ENCODE data around the gene KIR2DL1. TPM values are rescaled to one million over a fixed set of nuclear protein-coding genes. Genes with fewer than 3 reads are reported as not detected.

KIR2DL1 gene
- total and polyA plus RNA-seq, 9 of the 15 experiments (the other 6 are each of a cell fraction or from before 2014, with no cell fraction given) = not detected

DNA sequence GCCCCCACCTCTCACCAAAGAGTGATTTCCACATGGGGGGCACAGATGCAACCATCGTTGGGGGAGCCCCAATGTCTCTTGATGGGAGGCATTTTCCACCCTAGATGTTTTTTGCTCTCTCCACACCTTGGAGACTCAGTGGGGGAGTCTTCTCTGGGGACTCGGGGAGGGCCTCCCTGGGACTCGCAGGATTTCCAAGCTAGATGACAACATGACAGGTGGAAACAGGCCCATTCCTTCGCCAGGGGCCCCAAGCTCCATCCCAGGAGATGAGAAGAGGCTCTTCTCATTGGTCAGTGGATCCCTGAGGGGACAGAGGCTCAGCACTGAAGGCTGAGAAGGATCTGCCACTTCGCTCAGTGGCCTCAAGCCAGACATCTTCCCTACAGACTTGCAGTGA is 21.1 kb downstream of the KIR2DL1 start:
- H3K4me2 ChIP-seq (ENCODE audit: insufficient read depth, low read length) = no peak overlapping the region
- ATAC-seq (no peak), DNase-seq (ENCODE audit: extremely low read depth in 1 of 4, low spot score in 3 of 4) (no peak), FAIRE-seq (no peak)
- H3K9me1 ChIP-seq (ENCODE audit: control insufficient read depth, insufficient read depth, low read length) = no peaks in the 10 kb centered on the region
- H2AFZ ChIP-seq (ENCODE audit: low read depth, low read length) = no peak overlapping the region
- no peak overlapping the region for H3K27ac ChIP-seq (ENCODE audit: extremely low read depth, low read depth, low read length)
- H3K4me3 ChIP-seq = no peak overlapping the region
- H3K36me3 ChIP-seq (ENCODE audit: control insufficient read depth, insufficient read depth, low read length) = no peaks in the 10 kb centered on the region
- ChIA-PET CTCF (ENCODE audit: low intra/inter-chr PET ratio) (no interaction called here), POLR2A (no interaction called here)
- 0% methylated on average over 5 of the region's 5 CpGs for WGBS (ENCODE audit: insufficient coverage, low coverage, missing lambda C conversion rate)
- H3K9me3 ChIP-seq (replicated peaks; ENCODE audit: control insufficient read depth, insufficient read depth, low read depth, low read length) = no peaks in the 10 kb centered on the region
- no peaks in the 10 kb centered on the region for H3K4me1 ChIP-seq (replicated peaks in 1 of 2; ENCODE audit: control insufficient read depth in 2 of 2, insufficient read depth in 2 of 2, low read length in 2 of 2)
- no peaks in the 10 kb centered on the region for H4K20me1 ChIP-seq (replicated peaks; ENCODE audit: control insufficient read depth, insufficient read depth, low read length)
- TF ChIP-seq ETV6 (IDR thresholded peaks at IDR 0.05; ENCODE audit: borderline replicate concordance in 1 of 2, low read depth in 2 of 2, low read length in 1 of 2) (no peak), ETV6 (CRISPR knock-in tag; IDR thresholded peaks at IDR 0.05; ENCODE audit: borderline replicate concordance) (no peak), DPF2 (IDR thresholded peaks at IDR 0.05) (no peak), GABPA (tag; conservative IDR thresholded peaks at IDR 0.05; ENCODE audit: low read depth) (no peak), ZNF780A (CRISPR knock-in tag; IDR thresholded peaks at IDR 0.05) (no peak), FOS (IDR thresholded peaks at IDR 0.05; ENCODE audit: extremely low read depth, insufficient read length) (no peak), TEAD1 (CRISPR knock-in tag; IDR thresholded peaks at IDR 0.05) (no peak), RBBP5 (IDR thresholded peaks at IDR 0.05; ENCODE audit: borderline replicate concordance, insufficient read depth, low read length, poor library complexity, severe bottlenecking) (no peak), HOXB6 (CRISPR knock-in tag; IDR thresholded peaks at IDR 0.05; ENCODE audit: borderline replicate concordance) (no peak), RBM15 (IDR thresholded peaks at IDR 0.05; ENCODE audit: insufficient read depth, low read length) (no peak), ZNF134 (CRISPR knock-in tag; conservative IDR thresholded peaks at IDR 0.05) (no peak), ZNF316 (IDR thresholded peaks at IDR 0.05) (no peak), CBFA2T3 (IDR thresholded peaks at IDR 0.05) (no peak), TBP (optimal IDR thresholded peaks at IDR 0.05; ENCODE audit: low read depth, low read length) (no peak), XRCC3 (IDR thresholded peaks at IDR 0.05) (no peak), ZNF133 (CRISPR knock-in tag; IDR thresholded peaks at IDR 0.05) (no peak)
- TF ChIP-seq, protein P1, sequence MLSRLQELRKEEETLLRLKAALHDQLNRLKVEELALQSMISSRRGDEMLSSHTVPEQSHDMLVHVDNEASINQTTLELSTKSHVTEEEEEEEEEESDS (CRISPR knock-in tag; IDR thresholded peaks at IDR 0.05) = no peak
- TF ChIP-seq, protein P2, sequence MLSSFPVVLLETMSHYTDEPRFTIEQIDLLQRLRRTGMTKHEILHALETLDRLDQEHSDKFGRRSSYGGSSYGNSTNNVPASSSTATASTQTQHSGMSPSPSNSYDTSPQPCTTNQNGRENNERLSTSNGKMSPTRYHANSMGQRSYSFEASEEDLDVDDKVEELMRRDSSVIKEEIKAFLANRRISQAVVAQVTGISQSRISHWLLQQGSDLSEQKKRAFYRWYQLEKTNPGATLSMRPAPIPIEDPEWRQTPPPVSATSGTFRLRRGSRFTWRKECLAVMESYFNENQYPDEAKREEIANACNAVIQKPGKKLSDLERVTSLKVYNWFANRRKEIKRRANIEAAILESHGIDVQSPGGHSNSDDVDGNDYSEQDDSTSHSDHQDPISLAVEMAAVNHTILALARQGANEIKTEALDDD (IDR thresholded peaks at IDR 0.05) = no peak
- peaks cover 4 to 35% of the 10 kb centered on the region in 2 experiments; a peak in 3 of 5 replicates for H3K27me3 ChIP-seq (ENCODE audit: control insufficient read depth in 2 of 2, insufficient read depth in 2 of 2, low read length in 2 of 2)
- no peak overlapping the region for H3K9ac ChIP-seq (ENCODE audit: insufficient read depth in 1 of 2, low read depth in 2 of 2, low read length in 2 of 2)
- in situ Hi-C loops (cut with MboI) (no loop called here), intact Hi-C loops (cut with micrococcal nuclease) (no loop called here)
- no TSS peak for BruUV-seq (replicated peaks)
- H3K79me2 ChIP-seq (ENCODE audit: control insufficient read depth, insufficient read depth, low read length) = no peaks in the 10 kb centered on the region

Measured in K562 (cell line).